Pancreas (tissue), 10 donors: ENCODE results near the gene SETD1B. TPM values are rescaled to one million over a fixed set of nuclear protein-coding genes. Genes with fewer than 3 reads are reported as not detected.
"Not testable (repeated sequence)": the region's sequence is repeated elsewhere in the genome, so short reads cannot be mapped to it uniquely, and the experiment has no call there.

Source experiments
- ATAC-seq, 4 donors: fragments of 200-7000 bp; cut with Tn5 transposase; one replicate each; pipeline versions ENCODE4 v1.8.0 to v1.9.1; 2020; ENCODE audit warnings: mild to moderate bottlenecking in 4 of 4, moderate library complexity in 4 of 4
- DNase-seq, 6 donors: peaks; one replicate each; pipeline ENCODE4 v3.0.0-alpha.2; 2020
- FAIRE-seq: peaks from 2 replicates; lab custom pipeline; 2012; peaks lifted over from hg19 to GRCh38; lab: Jason Lieb, UNC
- H3K27ac ChIP-seq, 4 donors: fragments of 200-600 bp; sonication (generic); 1 replicate in 3 of 4; 2 replicates in 1 of 4; pipeline versions ENCODE4 v1.5.0 to v1.8.0; 2020
- H3K27me3 ChIP-seq, 4 donors: fragments of 200-600 bp; one replicate each; pipeline ENCODE4 v1.8.0; 2021
- H3K36me3 ChIP-seq, 3 donors: fragments of 200-600 bp; sonication (generic) in 1 of 3; one replicate each; pipeline versions ENCODE4 v1.5.0 to v1.8.0; 2020 to 2021
- H3K4me1 ChIP-seq, 3 donors: fragments of 200-600 bp; one replicate each; pipeline ENCODE4 v1.8.0; 2021
- H3K4me3 ChIP-seq, 4 donors: fragments of 200-600 bp; sonication (generic) in 2 of 4; one replicate each; pipeline versions ENCODE4 v1.5.0 to v1.8.0; 2020 to 2021
- H3K9me3 ChIP-seq, 4 donors: fragments of 200-600 bp; one replicate each; pipeline ENCODE4 v1.8.0; 2021
- WGBS, 2 donors: extraction: QIAGEN DNeasy Blood & Tissue Kit; methylation state at CpG; one replicate each; pipeline ENCODE4 v1.1.7; 2013; 5-methylcytosine and 5-hydroxymethylcytosine counted together
- intact Hi-C, 3 donors: fragments of 100-400 bp; cut with DNase I; formaldehyde crosslinking; loops; one replicate each; pipeline versions ENCODE4 v1.11.1 to v1.14.2; 2022
- polyA plus RNA-seq, 2 donors: library from polyadenylated mRNA; stranded (reverse); fragments of 200-250 nt; gene quantifications; one replicate each; pipeline ENCODE4 v1.2.3, GENCODE V29; 2013
- total RNA-seq, 6 donors: library from RNA; stranded (reverse); fragmentation: NEBNext Ultra II Directional in 4 of 6; extraction: Animal tissue kit (Norgen Biotek cat#: 25700) in 4 of 6; gene quantifications; one replicate each; pipeline versions ENCODE4 v1.2.1 to v1.2.4, GENCODE V29; 2021 to 2023
- TF ChIP-seq, protein P1 (sequence below), 4 donors: fragments of 200-600 bp; sonication (generic) in 3 of 4; IDR thresholded peaks; one replicate each; pipeline versions ENCODE4 v1.5.0 to v1.8.0; 2021; ENCODE audit warnings: antibody characterized with exemption in 4 of 4
- donor health status: healthy with polysubstance abuse.
- donor health status: DM: no; HTN: no; CAD: no; lungs with moderate emphysema.
- donor health status: DM: no; HTN: no; CAD: no.
- donor health status: control.
- donor health status: control.
- donor health status: Bipolar disorder and iron deficiency.
- donor health status: DM: yes; HTN: yes; CAD: no.
- donor health status: DM: no; HTN: no; CAD: no.
- donor health status: DM: no; HTN: no; CAD: no.
- donor health status: DM: yes; HTN: yes; CAD: no.

SETD1B gene
- total and polyA plus RNA-seq, 8 donors: 9.2 to 18.5 (median 12.2) TPM

DNA sequence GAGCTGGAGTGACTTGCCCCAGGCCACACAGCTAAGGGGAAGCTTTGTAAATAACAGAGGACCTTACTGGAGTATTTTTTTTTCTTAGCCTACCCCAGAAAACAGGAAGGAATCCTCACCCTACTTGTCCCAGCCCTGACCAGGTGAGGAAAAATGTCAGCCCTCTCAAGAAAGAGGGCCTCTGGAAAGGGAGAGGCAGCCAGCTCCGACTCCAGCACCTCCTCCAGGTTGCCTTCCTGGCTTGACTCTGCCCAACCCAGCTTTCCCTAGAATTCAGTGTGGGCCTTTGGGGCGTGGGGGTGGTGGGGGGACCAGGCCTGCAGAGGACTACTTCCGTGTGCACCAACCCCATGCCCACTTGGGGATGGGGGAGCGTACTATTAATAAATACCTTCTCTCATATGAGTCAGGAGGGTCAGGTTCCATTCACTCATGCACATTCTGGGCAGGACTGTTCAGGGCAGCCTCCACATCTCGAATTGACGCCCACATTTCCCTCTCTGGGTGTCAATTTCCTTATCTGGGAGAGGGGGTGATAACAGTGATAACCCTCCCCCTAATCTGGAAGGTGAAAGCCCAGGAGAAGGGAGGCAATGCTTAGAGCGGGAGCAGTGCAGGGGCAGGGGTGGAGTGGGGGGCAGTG is 15.5 kb upstream of the SETD1B start:
- Histone ChIP-seq H3K27me3 (no peaks in the 10 kb centered on the region), H3K4me3 (no peak overlapping the region), H3K36me3 (no peaks in the 10 kb centered on the region), H3K9me3 (no peaks in the 10 kb centered on the region), H3K27ac (no peak overlapping the region), H3K4me1 (peaks cover 0 to 3% (median 0%) of the 10 kb centered on the region in 3 donors)
- no peak for FAIRE-seq
- intact Hi-C loops: no loop called here
- TF ChIP-seq, protein P1, sequence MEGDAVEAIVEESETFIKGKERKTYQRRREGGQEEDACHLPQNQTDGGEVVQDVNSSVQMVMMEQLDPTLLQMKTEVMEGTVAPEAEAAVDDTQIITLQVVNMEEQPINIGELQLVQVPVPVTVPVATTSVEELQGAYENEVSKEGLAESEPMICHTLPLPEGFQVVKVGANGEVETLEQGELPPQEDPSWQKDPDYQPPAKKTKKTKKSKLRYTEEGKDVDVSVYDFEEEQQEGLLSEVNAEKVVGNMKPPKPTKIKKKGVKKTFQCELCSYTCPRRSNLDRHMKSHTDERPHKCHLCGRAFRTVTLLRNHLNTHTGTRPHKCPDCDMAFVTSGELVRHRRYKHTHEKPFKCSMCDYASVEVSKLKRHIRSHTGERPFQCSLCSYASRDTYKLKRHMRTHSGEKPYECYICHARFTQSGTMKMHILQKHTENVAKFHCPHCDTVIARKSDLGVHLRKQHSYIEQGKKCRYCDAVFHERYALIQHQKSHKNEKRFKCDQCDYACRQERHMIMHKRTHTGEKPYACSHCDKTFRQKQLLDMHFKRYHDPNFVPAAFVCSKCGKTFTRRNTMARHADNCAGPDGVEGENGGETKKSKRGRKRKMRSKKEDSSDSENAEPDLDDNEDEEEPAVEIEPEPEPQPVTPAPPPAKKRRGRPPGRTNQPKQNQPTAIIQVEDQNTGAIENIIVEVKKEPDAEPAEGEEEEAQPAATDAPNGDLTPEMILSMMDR (IDR thresholded peaks at IDR 0.05): no peak
- no peak for ATAC-seq
- 78 to 79% methylated on average over 7 of the region's 7 CpGs for WGBS, 2 donors
- peak in 1 of 6 donors; percentile 21 for DNase-seq

DNA sequence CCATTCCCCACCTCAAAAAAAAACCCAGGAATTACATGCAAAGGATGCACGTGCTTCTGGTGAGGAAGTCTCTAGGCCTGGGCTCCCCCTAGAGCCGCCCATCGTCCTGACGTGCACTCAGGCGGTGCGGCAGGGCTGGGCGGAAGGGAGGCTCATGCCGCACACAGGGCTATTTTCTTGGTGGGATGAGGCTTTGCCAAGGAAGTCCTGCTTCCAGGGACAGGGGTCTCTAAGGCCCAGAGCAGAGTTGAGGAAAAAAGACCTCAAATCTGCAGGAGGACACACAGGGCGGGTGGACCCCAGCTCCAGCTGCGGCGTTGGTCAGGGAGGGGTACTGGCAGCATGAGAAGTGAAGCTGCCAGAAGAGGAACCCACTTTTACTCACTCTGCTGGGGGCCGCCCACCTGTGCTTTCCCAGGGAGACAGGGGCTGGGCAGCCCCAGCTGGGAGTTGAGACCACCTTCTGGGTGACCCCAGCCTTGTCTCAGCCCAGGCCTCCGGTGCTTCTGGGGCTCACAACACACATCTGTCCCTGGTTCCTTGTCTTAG is 14.5 kb upstream of the SETD1B start:
- intact Hi-C loops: no loop called here
- H3K36me3 ChIP-seq: no peaks in the 10 kb centered on the region
- peaks cover 0 to 11% (median under 1%) of the 10 kb centered on the region in 3 donors for H3K4me1 ChIP-seq
- TF ChIP-seq, protein P1 (IDR thresholded peaks at IDR 0.05): no peak
- ATAC-seq: no peak
- no peaks in the 10 kb centered on the region for H3K9me3 ChIP-seq
- DNase-seq: peak in 1 of 6 donors; percentile 42
- FAIRE-seq: no peak
- no peak overlapping the region for H3K4me3 ChIP-seq
- peak overlapping the region in 2 of 4 donors; percentile 44 to 55 for H3K27ac ChIP-seq
- no peaks in the 10 kb centered on the region for H3K27me3 ChIP-seq
- 73 to 80% methylated on average over 13 of the region's 13 CpGs for WGBS, 2 donors

DNA sequence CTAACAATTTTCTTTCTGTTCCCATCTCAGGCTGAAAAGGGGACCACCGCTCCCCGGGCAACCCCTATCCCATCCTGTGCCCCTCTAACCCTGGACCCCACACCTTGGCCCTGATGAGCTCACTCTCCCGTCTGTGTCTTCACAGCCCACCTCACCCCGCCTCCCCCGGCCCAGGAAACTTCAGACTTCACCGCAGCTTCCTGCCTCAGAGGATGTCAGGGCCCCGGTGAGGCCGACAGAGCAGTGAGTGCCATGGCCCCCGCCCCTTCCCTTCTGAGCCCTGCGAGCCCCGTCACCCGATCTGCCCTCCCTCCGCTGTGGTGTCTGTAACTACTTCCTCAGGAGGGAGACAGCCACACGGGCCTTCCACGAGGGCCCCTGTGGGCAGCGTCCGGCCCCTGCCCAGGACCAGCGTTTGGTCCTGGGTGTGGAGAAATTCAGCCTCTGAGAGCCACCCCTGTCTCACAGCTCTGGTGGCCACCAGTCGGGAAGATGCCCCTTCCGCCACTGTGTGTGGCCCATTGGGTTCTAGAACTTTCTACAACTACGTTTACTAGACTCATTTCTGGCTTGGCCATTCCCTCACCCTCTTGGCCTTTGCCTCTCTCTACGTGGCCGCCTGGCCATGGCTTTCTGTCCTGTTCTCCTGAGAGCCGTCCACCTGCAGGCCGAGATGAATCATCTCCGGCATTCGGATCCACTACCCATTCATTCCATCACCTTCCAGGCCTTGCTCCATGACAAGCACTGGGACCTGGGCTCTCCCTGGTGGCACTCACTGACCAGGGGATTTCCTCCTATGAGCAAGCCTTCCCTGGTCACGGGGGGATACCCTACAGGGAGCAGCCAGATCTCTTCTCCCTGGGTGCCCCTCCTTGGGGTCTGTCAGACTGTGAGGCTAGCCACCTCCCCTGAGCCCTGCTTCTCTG is 13.7 kb upstream of the SETD1B start:
- no peak for FAIRE-seq
- H3K36me3 ChIP-seq: no peaks in the 10 kb centered on the region
- no peaks in the 10 kb centered on the region for H3K9me3 ChIP-seq
- H3K27me3 ChIP-seq: no peaks in the 10 kb centered on the region
- no peak overlapping the region for H3K4me3 ChIP-seq
- DNase-seq: peak in 3 of 6 donors; percentile 58 to 74 (median 66)
- peaks cover 5 to 13% (median 6%) of the 10 kb centered on the region in 3 donors for H3K4me1 ChIP-seq
- peak overlapping the region in 2 of 4 donors; percentile 44 to 55 for H3K27ac ChIP-seq
- peak in 2 of 4 donors; percentile 2 to 4 for ATAC-seq
- intact Hi-C loops: loop anchor here in 1 of 3 donors (10.0 kb wide), 1 partner anchor 95 kb away; the partner anchor contains the start of gene PSMD9
- 79 to 87% methylated on average over 28 of the region's 28 CpGs for WGBS, 2 donors
- TF ChIP-seq, protein P1 (IDR thresholded peaks at IDR 0.05): no peak

DNA sequence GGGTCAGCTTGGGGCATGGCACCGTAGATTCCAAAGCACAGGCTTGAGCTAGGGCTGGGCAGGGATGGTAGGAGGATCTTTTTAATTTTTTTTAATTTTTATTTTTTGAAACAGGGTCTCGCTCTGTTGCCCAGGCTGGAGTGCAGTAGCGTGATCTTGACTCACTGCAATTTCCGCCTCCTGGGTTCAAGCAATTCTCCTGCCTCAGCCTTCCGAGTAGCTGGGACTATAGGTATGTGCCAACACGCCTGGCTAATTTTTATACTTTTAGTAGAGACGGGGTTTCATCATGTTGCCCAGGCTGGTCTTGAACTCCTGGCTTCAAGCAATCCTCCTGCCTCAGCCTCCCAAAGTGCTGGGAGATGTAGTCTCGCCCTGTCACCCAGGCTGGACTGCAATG is 13.0 kb upstream of the SETD1B start:
- 91 to 93% methylated on average over 8 of the region's 8 CpGs for WGBS, 2 donors
- not testable (repeated sequence) for DNase-seq, ATAC-seq, H3K36me3 ChIP-seq, FAIRE-seq, H3K9me3 ChIP-seq, H3K27me3 ChIP-seq, H3K4me3 ChIP-seq
- Histone ChIP-seq H3K4me1 (peaks cover 12 to 21% (median 13%) of the 10 kb centered on the region in 3 donors), H3K27ac (peak overlapping the region in 1 of 4 donors; percentile 55)
- intact Hi-C loops: loop anchor here in 1 of 3 donors (10.0 kb wide), 1 partner anchor 94 kb away; the partner anchor contains the start of gene PSMD9
